Heart right ventricle (tissue), 16 donors: ENCODE measurements around the gene TOGARAM2. TPM values are rescaled to one million over a fixed set of nuclear protein-coding genes. Genes with fewer than 3 reads are reported as not detected.

ENCODE experiments used
- ATAC-seq, 8 donors: fragments of 200-7000 bp; cut with Tn5 transposase; one replicate each; pipeline ENCODE4 v1.9.1; 2020; ENCODE audit warnings: mild to moderate bottlenecking in 8 of 8, moderate library complexity in 8 of 8, moderate number of reproducible peaks in 1 of 8
- DNase-seq, 2 donors: peaks; one replicate each; pipeline ENCODE4 v3.0.0-alpha.2; 2020
- H3K27ac ChIP-seq, 10 donors: fragments of 200-600 bp; sonication (generic) in 2 of 10; one replicate each; pipeline versions ENCODE4 v1.5.0 to v1.8.0; 2020 to 2022; ENCODE audit warnings: mild to moderate bottlenecking in 3 of 10
- H3K27me3 ChIP-seq, 7 donors: fragments of 200-600 bp; one replicate each; pipeline ENCODE4 v1.8.0; 2021 to 2022; ENCODE audit warnings: mild to moderate bottlenecking in 2 of 7
- H3K36me3 ChIP-seq, 9 donors: fragments of 200-600 bp; sonication (generic) in 1 of 9; one replicate each; pipeline versions ENCODE4 v1.5.0 to v1.8.0; 2020 to 2022; ENCODE audit warnings: mild to moderate bottlenecking in 2 of 9
- H3K4me1 ChIP-seq, 9 donors: fragments of 200-600 bp; sonication (generic) in 1 of 9; one replicate each; pipeline versions ENCODE4 v1.5.0 to v1.8.0; 2020 to 2022; ENCODE audit warnings: mild to moderate bottlenecking in 4 of 9
- H3K4me3 ChIP-seq, 10 donors: fragments of 200-600 bp; sonication (generic) in 2 of 10; one replicate each; pipeline versions ENCODE4 v1.5.0 to v1.8.0; 2020 to 2022; ENCODE audit warnings: mild to moderate bottlenecking in 7 of 10, moderate library complexity in 2 of 10
- H3K9me3 ChIP-seq, 11 donors: fragments of 200-600 bp in 10 of 11; sonication (generic) in 2 of 11; one replicate each; pipeline versions ENCODE4 v1.5.0 to v1.8.0; 2013 to 2022; ENCODE audit warnings: mild to moderate bottlenecking in 2 of 11, control low read depth in 1 of 11, moderate library complexity in 1 of 11
- WGBS, 2 donors: extraction: QIAGEN DNeasy Blood & Tissue Kit; methylation state at CpG; one replicate each; pipeline ENCODE4 v1.1.7; 2013; ENCODE audit warnings: inconsistent platforms in 1 of 2; 5-methylcytosine and 5-hydroxymethylcytosine counted together
- intact Hi-C, 10 donors: fragments of 100-400 bp; cut with DNase I; formaldehyde crosslinking; loops; one replicate each; pipeline versions ENCODE4 v1.11.1 to v1.14.2; 2022
- polyA plus RNA-seq, 2 donors: library from polyadenylated mRNA; stranded (reverse); fragments of 200-250 nt; gene quantifications; one replicate each; pipeline ENCODE4 v1.2.3, GENCODE V29; 2013
- total RNA-seq, 10 donors: library from RNA; stranded (reverse); fragmentation: NEBNext Ultra II Directional in 3 of 10; extraction: Animal tissue kit (Norgen Biotek cat#: 25700) in 3 of 10; gene quantifications; one replicate each; pipeline versions ENCODE4 v1.2.1 to v1.2.4, GENCODE V29; 2021 to 2023
- TF ChIP-seq, protein P1 (sequence below), 9 donors: fragments of 200-600 bp; sonication (generic) in 2 of 9; IDR thresholded peaks; one replicate each; pipeline versions ENCODE4 v1.5.0 to v1.8.0; 2021 to 2022; ENCODE audit warnings: antibody characterized with exemption in 9 of 9, mild to moderate bottlenecking in 5 of 9, moderate library complexity in 1 of 9
- donor health status: Arrhythmogenic right ventricular cardiomyopathy.
- donor health status: ischemic (EF 13 %, LVEDD 7.1; RV severe dilation, severe dysfunction).
- donor health status: healthy with polysubstance abuse.
- donor health status: DM: no; HTN: yes; CAD: no.
- donor health status: DM: no; HTN: no; CAD: no.
- donor health status: ischemic (EF 25% LVEDD 6.9; RV normal size, moderate dysfunction).
- donor health status: ischemic (EF 25% LVEDD 5.7; RV mildly dilated, moderate dysfunction).
- donor health status: healthy.
- donor health status: DM: yes; HTN: yes; CAD: no.
- donor health status: Ischemic cardiomyopathy.
- donor health status: ischemic (EF 35%, LVEDD 5.7; RV mildly dilated, moderate dysfunction).
- donor health status: nonischemic (EF 11% LVEDD 7.7; RV severe dilation, severe dysfunction).
- donor health status: DM: yes; HTN: yes; CAD: no.
- donor health status: PGD.
- donor health status: ischemic (EF 29% LVEDD 5.4; RV normal size, mild dysfunction).
- donor health status: nonischemic (EF 23%, LVEDD 6.1; RV moderate dilation, normal function).

The TOGARAM2 gene
- total and polyA plus RNA-seq, 12 donors = 1.4 to 68.3 (median 14.6) TPM

DNA sequence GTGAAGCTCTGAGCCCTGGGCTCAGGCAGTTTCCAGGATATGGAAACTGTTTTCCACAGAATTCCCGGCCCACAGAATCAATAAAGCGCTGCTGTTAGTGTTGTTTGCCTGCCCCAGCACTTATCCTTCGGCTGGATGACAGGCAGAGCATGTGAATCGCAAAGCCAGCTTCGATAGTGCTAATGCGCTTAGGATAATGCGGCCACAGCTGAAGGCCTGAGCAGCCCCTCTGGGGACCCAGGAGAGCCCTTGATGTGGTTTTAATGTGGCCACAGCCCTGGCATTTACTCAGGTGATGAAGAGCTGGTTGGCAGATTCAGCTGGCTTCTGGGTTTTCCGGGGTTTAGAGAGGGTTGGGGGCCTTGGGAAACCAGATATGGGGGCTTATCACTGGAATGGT, 69.5 kb downstream of the TOGARAM2 start:
- Histone ChIP-seq H3K4me1 (peaks cover 0 to 10% (median 0%) of the 10 kb centered on the region in 9 donors), H3K27me3 (no peaks in the 10 kb centered on the region), H3K4me3 (no peak overlapping the region), H3K36me3 (peaks cover 0 to 11% (median 0%) of the 10 kb centered on the region in 9 donors), H3K9me3 (no peaks in the 10 kb centered on the region), H3K27ac (no peak overlapping the region)
- ATAC-seq (no peak), DNase-seq (no peak)
- TF ChIP-seq, protein P1, sequence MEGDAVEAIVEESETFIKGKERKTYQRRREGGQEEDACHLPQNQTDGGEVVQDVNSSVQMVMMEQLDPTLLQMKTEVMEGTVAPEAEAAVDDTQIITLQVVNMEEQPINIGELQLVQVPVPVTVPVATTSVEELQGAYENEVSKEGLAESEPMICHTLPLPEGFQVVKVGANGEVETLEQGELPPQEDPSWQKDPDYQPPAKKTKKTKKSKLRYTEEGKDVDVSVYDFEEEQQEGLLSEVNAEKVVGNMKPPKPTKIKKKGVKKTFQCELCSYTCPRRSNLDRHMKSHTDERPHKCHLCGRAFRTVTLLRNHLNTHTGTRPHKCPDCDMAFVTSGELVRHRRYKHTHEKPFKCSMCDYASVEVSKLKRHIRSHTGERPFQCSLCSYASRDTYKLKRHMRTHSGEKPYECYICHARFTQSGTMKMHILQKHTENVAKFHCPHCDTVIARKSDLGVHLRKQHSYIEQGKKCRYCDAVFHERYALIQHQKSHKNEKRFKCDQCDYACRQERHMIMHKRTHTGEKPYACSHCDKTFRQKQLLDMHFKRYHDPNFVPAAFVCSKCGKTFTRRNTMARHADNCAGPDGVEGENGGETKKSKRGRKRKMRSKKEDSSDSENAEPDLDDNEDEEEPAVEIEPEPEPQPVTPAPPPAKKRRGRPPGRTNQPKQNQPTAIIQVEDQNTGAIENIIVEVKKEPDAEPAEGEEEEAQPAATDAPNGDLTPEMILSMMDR (IDR thresholded peaks at IDR 0.05) = no peak
- intact Hi-C loops = no loop called here
- WGBS, 2 donors = 81 to 82% methylated on average over 8 of the region's 8 CpGs

DNA sequence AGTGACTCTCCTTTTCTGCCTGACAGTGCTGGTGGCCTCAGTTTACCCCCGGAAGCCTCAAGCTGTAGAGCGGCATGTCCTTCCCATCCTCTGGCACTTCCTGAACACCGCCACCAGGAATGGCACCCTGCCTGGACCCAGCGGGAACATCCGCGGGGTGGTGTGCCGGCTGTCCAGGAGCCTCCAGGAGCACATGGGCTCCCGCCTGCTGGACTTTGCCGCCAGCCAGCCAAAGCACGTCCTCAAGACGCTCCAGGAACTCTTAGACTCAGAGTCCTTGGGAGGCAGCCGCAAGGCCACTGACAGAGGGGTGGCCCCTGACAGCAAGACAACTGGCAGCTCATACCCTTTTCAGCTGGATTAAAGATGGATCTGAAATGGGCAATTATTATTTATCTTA, 70.6 kb downstream of the TOGARAM2 start:
- H3K27ac ChIP-seq = no peak overlapping the region
- DNase-seq (no peak), ATAC-seq (peak in 1 of 8 donors; percentile 29)
- 94% methylated on average over 12 of the region's 12 CpGs for WGBS, 2 donors
- H3K4me3 ChIP-seq = no peak overlapping the region
- H3K9me3 ChIP-seq = no peaks in the 10 kb centered on the region
- peaks cover 0 to 10% (median 0%) of the 10 kb centered on the region in 9 donors for H3K4me1 ChIP-seq
- intact Hi-C loops = no loop called here
- TF ChIP-seq, protein P1 (IDR thresholded peaks at IDR 0.05) = no peak
- peaks cover 0 to 3% (median 0%) of the 10 kb centered on the region in 9 donors for H3K36me3 ChIP-seq
- H3K27me3 ChIP-seq = no peaks in the 10 kb centered on the region

DNA sequence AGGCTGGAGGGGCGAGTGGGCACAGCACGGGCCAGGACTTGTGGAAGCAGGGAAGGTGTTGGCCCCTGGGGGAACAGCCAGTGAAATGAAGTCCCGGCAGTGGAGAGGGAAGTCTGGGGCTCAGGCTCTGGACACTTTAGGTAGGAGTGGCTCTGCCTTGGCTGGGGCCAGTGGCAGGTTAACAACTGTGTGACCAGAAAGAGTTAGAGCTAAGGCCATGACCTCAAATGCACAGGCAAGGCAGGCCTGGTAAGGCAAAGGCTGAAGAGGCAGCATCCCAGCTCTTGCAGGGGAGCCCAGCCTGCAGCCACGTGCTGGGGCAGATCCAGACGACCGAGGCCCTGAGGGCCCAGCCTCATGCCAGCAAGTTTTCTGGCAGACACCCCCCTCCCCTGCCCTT, 71.7 kb downstream of the TOGARAM2 start:
- WGBS, 2 donors = 78 to 80% methylated on average over 6 of the region's 6 CpGs
- intact Hi-C loops = no loop called here
- no peaks in the 10 kb centered on the region for H3K27me3 ChIP-seq
- peaks cover 0 to 3% (median 0%) of the 10 kb centered on the region in 9 donors for H3K36me3 ChIP-seq
- H3K9me3 ChIP-seq = no peaks in the 10 kb centered on the region
- DNase-seq (no peak), ATAC-seq (peak in 3 of 8 donors; percentile 7 to 12 (median 11))
- TF ChIP-seq, protein P1 (IDR thresholded peaks at IDR 0.05) = no peak
- H3K4me3 ChIP-seq = no peak overlapping the region
- H3K27ac ChIP-seq = peak overlapping the region in 1 of 10 donors; percentile 22
- H3K4me1 ChIP-seq = peaks cover 0 to 10% (median 0%) of the 10 kb centered on the region in 9 donors

DNA sequence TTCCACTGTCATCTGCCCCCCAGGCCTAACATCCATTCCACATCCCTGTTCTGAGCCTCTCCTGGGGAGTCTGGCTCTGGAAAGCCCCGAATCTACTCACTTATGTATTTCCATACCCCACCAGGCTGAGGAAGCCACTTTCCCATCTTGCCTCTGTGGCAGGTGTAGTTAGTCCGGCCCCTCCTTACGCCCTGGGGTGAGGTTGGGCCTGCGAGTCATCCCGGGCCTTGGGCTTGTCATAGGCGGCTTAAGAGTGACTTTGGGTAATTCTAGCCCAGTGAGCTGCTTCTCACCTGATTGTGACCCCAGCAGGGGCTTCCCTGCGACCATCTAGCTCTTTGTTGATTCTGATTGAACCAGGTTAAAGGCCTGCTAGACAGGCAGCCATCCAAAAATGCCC, 72.1 kb downstream of the TOGARAM2 start:
- 77 to 82% methylated on average over 7 of the region's 7 CpGs for WGBS, 2 donors
- intact Hi-C loops = no loop called here
- ATAC-seq (peak in 3 of 8 donors; percentile 31 to 41 (median 31)), DNase-seq (no peak)
- no peaks in the 10 kb centered on the region for H3K27me3 ChIP-seq
- TF ChIP-seq, protein P1 (IDR thresholded peaks at IDR 0.05) = no peak
- H3K27ac ChIP-seq = peak overlapping the region in 5 of 10 donors; percentile 22 to 76 (median 34)
- no peak overlapping the region for H3K4me3 ChIP-seq
- H3K36me3 ChIP-seq = peaks cover 0 to 3% (median 0%) of the 10 kb centered on the region in 9 donors
- peaks cover 0 to 10% (median 0%) of the 10 kb centered on the region in 9 donors for H3K4me1 ChIP-seq
- no peaks in the 10 kb centered on the region for H3K9me3 ChIP-seq
